ENCODE measurements around the gene STK24.

- TF ChIP-seq, protein P1, sequence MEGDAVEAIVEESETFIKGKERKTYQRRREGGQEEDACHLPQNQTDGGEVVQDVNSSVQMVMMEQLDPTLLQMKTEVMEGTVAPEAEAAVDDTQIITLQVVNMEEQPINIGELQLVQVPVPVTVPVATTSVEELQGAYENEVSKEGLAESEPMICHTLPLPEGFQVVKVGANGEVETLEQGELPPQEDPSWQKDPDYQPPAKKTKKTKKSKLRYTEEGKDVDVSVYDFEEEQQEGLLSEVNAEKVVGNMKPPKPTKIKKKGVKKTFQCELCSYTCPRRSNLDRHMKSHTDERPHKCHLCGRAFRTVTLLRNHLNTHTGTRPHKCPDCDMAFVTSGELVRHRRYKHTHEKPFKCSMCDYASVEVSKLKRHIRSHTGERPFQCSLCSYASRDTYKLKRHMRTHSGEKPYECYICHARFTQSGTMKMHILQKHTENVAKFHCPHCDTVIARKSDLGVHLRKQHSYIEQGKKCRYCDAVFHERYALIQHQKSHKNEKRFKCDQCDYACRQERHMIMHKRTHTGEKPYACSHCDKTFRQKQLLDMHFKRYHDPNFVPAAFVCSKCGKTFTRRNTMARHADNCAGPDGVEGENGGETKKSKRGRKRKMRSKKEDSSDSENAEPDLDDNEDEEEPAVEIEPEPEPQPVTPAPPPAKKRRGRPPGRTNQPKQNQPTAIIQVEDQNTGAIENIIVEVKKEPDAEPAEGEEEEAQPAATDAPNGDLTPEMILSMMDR (IDR thresholded peaks at IDR 0.05) = no peak
- TF ChIP-seq POLR2A (IDR thresholded peaks at IDR 0.05) = no peak
These were observed 46.0 kb upstream of the STK24 start for GRCh38 chr13:98622931-98623331.

Measured in tibial nerve (tissue), 3 donors.